Liver (tissue), 3 donors: Measurements from ENCODE around the gene ETS2.

Experiments
- CTCF ChIP-seq: fragments of 150-350 bp; IDR thresholded peaks from 2 replicates; pipeline ENCODE4 v1.5.1; 2017; ENCODE audit warnings: improper control_type of control experiment, low read depth, low read length; ENCODE audit not compliant: missing input control
- FOXA1 ChIP-seq: IDR thresholded peaks from 2 replicates; pipeline ENCODE4 v1.6.1; 2016; ENCODE audit warnings: antibody characterized with exemption
- GABPA ChIP-seq, 2 donors: IDR thresholded peaks in 1 of 2; conservative IDR thresholded peaks in 1 of 2; 2 replicates each; pipeline ENCODE4 v1.6.1; 2016; ENCODE audit warnings: antibody characterized with exemption in 2 of 2, mild to moderate bottlenecking in 1 of 2, moderate library complexity in 1 of 2
- HNF4G ChIP-seq: IDR thresholded peaks from 2 replicates; pipeline ENCODE4 v1.6.1; 2016; ENCODE audit warnings: antibody characterized with exemption
- JUND ChIP-seq, 2 donors: IDR thresholded peaks; 2 replicates each; pipeline ENCODE4 v1.6.1; 2016; ENCODE audit warnings: antibody characterized with exemption in 2 of 2
- MAX ChIP-seq: IDR thresholded peaks from 2 replicates; pipeline ENCODE4 v1.6.1; 2016; ENCODE audit warnings: antibody characterized with exemption
- RAD21 ChIP-seq, 2 donors: IDR thresholded peaks; 2 replicates each; pipeline ENCODE4 v1.6.1; 2016; ENCODE audit warnings: antibody characterized with exemption in 2 of 2, mild to moderate bottlenecking in 2 of 2
- RXRA ChIP-seq, 2 donors: IDR thresholded peaks; 2 replicates each; pipeline ENCODE4 v1.6.1; 2017 to 2018; ENCODE audit warnings: antibody characterized with exemption in 2 of 2, mild to moderate bottlenecking in 1 of 2
- SP1 ChIP-seq: IDR thresholded peaks from 2 replicates; pipeline ENCODE4 v1.6.1; 2018; ENCODE audit warnings: antibody characterized with exemption, mild to moderate bottlenecking
- TAF1 ChIP-seq: conservative IDR thresholded peaks from 2 replicates; pipeline ENCODE4 v1.6.1; 2016; ENCODE audit warnings: antibody characterized with exemption, mild to moderate bottlenecking
- YY1 ChIP-seq: IDR thresholded peaks from 2 replicates; pipeline ENCODE4 v1.6.1; 2016; ENCODE audit warnings: antibody characterized with exemption, mild to moderate bottlenecking
- TF ChIP-seq, protein P1 (sequence below): IDR thresholded peaks from 2 replicates; pipeline ENCODE4 v1.6.1; 2016; ENCODE audit warnings: antibody characterized with exemption
- TF ChIP-seq, protein P2 (sequence below): IDR thresholded peaks from 2 replicates; pipeline ENCODE4 v1.6.1; 2016; ENCODE audit warnings: antibody characterized with exemption
- TF ChIP-seq, protein P3 (sequence below): IDR thresholded peaks from 2 replicates; pipeline ENCODE4 v1.6.1; 2016; ENCODE audit warnings: antibody characterized with exemption, mild to moderate bottlenecking
- donor health status: healthy.
- donor health status: healthy.

DNA sequence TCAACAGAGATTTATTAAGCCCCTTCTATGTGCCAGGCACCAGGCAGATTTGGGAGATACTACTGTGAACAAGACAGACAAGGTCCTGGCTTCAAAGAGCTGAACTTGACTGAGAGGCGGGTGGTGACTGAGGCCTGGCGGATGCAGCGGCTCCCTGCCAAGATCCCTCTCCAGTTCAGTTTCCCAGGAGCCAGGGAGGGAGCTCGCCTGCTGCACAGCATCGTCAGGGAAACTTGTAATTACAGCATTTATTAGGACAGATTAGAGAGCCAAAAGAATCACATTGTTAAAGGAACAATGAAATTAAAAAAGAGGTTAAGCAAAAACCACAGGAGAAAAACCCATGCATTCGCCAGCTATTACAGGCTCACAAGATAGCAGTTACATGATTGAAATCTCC lies 55.3 kb downstream of the ETS2 start:
- no peak for TF ChIP-seq CTCF
- TF ChIP-seq, protein P1, sequence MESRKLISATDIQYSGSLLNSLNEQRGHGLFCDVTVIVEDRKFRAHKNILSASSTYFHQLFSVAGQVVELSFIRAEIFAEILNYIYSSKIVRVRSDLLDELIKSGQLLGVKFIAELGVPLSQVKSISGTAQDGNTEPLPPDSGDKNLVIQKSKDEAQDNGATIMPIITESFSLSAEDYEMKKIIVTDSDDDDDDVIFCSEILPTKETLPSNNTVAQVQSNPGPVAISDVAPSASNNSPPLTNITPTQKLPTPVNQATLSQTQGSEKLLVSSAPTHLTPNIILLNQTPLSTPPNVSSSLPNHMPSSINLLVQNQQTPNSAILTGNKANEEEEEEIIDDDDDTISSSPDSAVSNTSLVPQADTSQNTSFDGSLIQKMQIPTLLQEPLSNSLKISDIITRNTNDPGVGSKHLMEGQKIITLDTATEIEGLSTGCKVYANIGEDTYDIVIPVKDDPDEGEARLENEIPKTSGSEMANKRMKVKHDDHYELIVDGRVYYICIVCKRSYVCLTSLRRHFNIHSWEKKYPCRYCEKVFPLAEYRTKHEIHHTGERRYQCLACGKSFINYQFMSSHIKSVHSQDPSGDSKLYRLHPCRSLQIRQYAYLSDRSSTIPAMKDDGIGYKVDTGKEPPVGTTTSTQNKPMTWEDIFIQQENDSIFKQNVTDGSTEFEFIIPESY, result no peak
- TF ChIP-seq, protein P2, sequence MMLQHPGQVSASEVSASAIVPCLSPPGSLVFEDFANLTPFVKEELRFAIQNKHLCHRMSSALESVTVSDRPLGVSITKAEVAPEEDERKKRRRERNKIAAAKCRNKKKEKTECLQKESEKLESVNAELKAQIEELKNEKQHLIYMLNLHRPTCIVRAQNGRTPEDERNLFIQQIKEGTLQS, result no peak
- no peak for TF ChIP-seq MAX
- TF ChIP-seq JUND (IDR thresholded peaks at IDR 0.05), result no peak
- TF ChIP-seq YY1, result no peak
- TF ChIP-seq RAD21 (IDR thresholded peaks at IDR 0.05), result no peak
- no peak for TF ChIP-seq SP1
- TF ChIP-seq FOXA1, result no peak
- no peak for TF ChIP-seq RXRA (IDR thresholded peaks at IDR 0.05)
- TF ChIP-seq, protein P3, sequence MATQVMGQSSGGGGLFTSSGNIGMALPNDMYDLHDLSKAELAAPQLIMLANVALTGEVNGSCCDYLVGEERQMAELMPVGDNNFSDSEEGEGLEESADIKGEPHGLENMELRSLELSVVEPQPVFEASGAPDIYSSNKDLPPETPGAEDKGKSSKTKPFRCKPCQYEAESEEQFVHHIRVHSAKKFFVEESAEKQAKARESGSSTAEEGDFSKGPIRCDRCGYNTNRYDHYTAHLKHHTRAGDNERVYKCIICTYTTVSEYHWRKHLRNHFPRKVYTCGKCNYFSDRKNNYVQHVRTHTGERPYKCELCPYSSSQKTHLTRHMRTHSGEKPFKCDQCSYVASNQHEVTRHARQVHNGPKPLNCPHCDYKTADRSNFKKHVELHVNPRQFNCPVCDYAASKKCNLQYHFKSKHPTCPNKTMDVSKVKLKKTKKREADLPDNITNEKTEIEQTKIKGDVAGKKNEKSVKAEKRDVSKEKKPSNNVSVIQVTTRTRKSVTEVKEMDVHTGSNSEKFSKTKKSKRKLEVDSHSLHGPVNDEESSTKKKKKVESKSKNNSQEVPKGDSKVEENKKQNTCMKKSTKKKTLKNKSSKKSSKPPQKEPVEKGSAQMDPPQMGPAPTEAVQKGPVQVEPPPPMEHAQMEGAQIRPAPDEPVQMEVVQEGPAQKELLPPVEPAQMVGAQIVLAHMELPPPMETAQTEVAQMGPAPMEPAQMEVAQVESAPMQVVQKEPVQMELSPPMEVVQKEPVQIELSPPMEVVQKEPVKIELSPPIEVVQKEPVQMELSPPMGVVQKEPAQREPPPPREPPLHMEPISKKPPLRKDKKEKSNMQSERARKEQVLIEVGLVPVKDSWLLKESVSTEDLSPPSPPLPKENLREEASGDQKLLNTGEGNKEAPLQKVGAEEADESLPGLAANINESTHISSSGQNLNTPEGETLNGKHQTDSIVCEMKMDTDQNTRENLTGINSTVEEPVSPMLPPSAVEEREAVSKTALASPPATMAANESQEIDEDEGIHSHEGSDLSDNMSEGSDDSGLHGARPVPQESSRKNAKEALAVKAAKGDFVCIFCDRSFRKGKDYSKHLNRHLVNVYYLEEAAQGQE, result no peak
- no peak for TF ChIP-seq TAF1
- no peak for TF ChIP-seq GABPA (IDR thresholded peaks at IDR 0.05 in 1 of 2, conservative IDR thresholded peaks at IDR 0.05 in 1 of 2)
- no peak for TF ChIP-seq HNF4G
